Breast epithelium (tissue), 4 donors: ENCODE results near the gene ATL1. TPM values are rescaled to one million over a fixed set of nuclear protein-coding genes. Genes with fewer than 3 reads are reported as not detected.
A peak's percentile ranks its signal among the peaks of the same experiment; 100 is the strongest.

Experiments
- DNase-seq, 2 donors: peaks; one replicate each; pipeline ENCODE4 v3.0.0-alpha.2; 2019; ENCODE audit warnings: low spot score in 2 of 2
- H3K27ac ChIP-seq, 2 donors: fragments of 200-600 bp; sonication (generic) in 1 of 2; one replicate each; pipeline ENCODE4 v1.5.1; 2016 to 2019; ENCODE audit warnings: mild to moderate bottlenecking in 1 of 2
- H3K27me3 ChIP-seq, 2 donors: fragments of 200-600 bp; sonication (generic) in 1 of 2; one replicate each; pipeline versions ENCODE4 v1.5.1 to v1.6.0; 2017 to 2019; ENCODE audit warnings: control low read depth in 1 of 2, mild to moderate bottlenecking in 1 of 2
- H3K36me3 ChIP-seq: fragments of 200-600 bp; one replicate; pipeline ENCODE4 v1.5.1; 2019
- H3K4me1 ChIP-seq, 2 donors: fragments of 200-600 bp; sonication (generic); one replicate each; pipeline ENCODE4 v1.5.1; 2016 to 2019; ENCODE audit warnings: control low read depth in 1 of 2
- H3K4me3 ChIP-seq, 3 donors: fragments of 200-600 bp; sonication (generic); 1 replicate in 2 of 3; 2 replicates in 1 of 3; pipeline ENCODE4 v1.5.1; 2016 to 2019; ENCODE audit warnings: mild to moderate bottlenecking in 3 of 3, moderate library complexity in 2 of 3
- H3K9me3 ChIP-seq, 2 donors: fragments of 200-600 bp; sonication (generic) in 1 of 2; one replicate each; pipeline ENCODE4 v1.5.1; 2016 to 2019; ENCODE audit warnings: control low read depth in 1 of 2
- CTCF ChIP-seq, 3 donors: fragments of 450-650 bp; IDR thresholded peaks; one replicate each; pipeline ENCODE4 v1.5.1; 2016 to 2017; ENCODE audit warnings: antibody characterized with exemption in 3 of 3, mild to moderate bottlenecking in 3 of 3, moderate library complexity in 3 of 3
- POLR2A ChIP-seq: fragments of 450-650 bp; IDR thresholded peaks from one replicate; pipeline ENCODE4 v1.6.1; 2016; ENCODE audit warnings: antibody characterized with exemption, mild to moderate bottlenecking, moderate library complexity
- POLR2AphosphoS5 ChIP-seq, 3 donors: sonication (generic); formaldehyde crosslinking; IDR thresholded peaks; one replicate each; pipeline ENCODE4 v1.6.1; 2017; ENCODE audit warnings: antibody characterized with exemption in 3 of 3
- intact Hi-C: fragments of 100-400 bp; cut with DNase I; formaldehyde crosslinking; loops from one replicate; pipeline ENCODE4 v1.15.1; 2023; ENCODE audit warnings: low total_unique reads
- total RNA-seq, 3 donors: library from RNA; depleted of rRNA; stranded (reverse); fragments of >200 nt; gene quantifications; one replicate each; pipeline ENCODE4 v1.1.0, GENCODE V29; 2016

Gene ATL1
- total RNA-seq, 3 donors from 2014 or later, result 10.4 to 23.7 (median 22.0) TPM

- no peak for DNase-seq
- TF ChIP-seq CTCF (IDR thresholded peaks at IDR 0.05) (no peak), POLR2A (no peak), POLR2AphosphoS5 (IDR thresholded peaks at IDR 0.05) (no peak)
- intact Hi-C loops, result no loop called here
- no peaks in the 10 kb centered on the region for H3K36me3 ChIP-seq
- no peaks in the 10 kb centered on the region for H3K9me3 ChIP-seq
- peaks cover 0 to 6% of the 10 kb centered on the region in 2 donors for H3K4me1 ChIP-seq
- H3K27me3 ChIP-seq, result no peaks in the 10 kb centered on the region
- peak overlapping the region; percentile 52 to 70 for H3K27ac ChIP-seq
- H3K4me3 ChIP-seq, result no peak overlapping the region
Measured at GRCh38 chr14:50520947-50521815, 38.8 kb upstream of the ATL1 start.

GRCh38 chr14:50521912-50522341 lies 38.0 kb upstream of the ATL1 start:
- H3K9me3 ChIP-seq, result no peaks in the 10 kb centered on the region
- H3K36me3 ChIP-seq, result no peaks in the 10 kb centered on the region
- H3K27me3 ChIP-seq, result no peaks in the 10 kb centered on the region
- intact Hi-C loops, result no loop called here
- peak overlapping the region; percentile 52 to 70 for H3K27ac ChIP-seq
- no peak for DNase-seq
- H3K4me3 ChIP-seq, result no peak overlapping the region
- TF ChIP-seq CTCF (IDR thresholded peaks at IDR 0.05) (no peak), POLR2A (no peak)
- H3K4me1 ChIP-seq, result peaks cover 0 to 6% of the 10 kb centered on the region in 2 donors

- intact Hi-C loops, result no loop called here
- no peaks in the 10 kb centered on the region for H3K27me3 ChIP-seq
- TF ChIP-seq CTCF (IDR thresholded peaks at IDR 0.05), result no peak
- no peak for TF ChIP-seq POLR2A
- no peak overlapping the region for H3K27ac ChIP-seq
- no peak overlapping the region for H3K4me3 ChIP-seq
- DNase-seq, result no peak
- no peaks in the 10 kb centered on the region for H3K36me3 ChIP-seq
- H3K4me1 ChIP-seq, result peaks cover 0 to 6% of the 10 kb centered on the region in 2 donors
- H3K9me3 ChIP-seq, result no peaks in the 10 kb centered on the region
Measured at GRCh38 chr14:50523271-50524041, 36.5 kb upstream of the ATL1 start.

- Histone ChIP-seq H3K36me3 (no peaks in the 10 kb centered on the region), H3K4me3 (no peak overlapping the region), H3K27me3 (no peaks in the 10 kb centered on the region), H3K4me1 (peaks cover 0 to 10% of the 10 kb centered on the region in 2 donors), H3K9me3 (no peaks in the 10 kb centered on the region), H3K27ac (no peak overlapping the region)
- no peak for TF ChIP-seq POLR2AphosphoS5 (IDR thresholded peaks at IDR 0.05)
- no peak for TF ChIP-seq CTCF (IDR thresholded peaks at IDR 0.05)
- no peak for TF ChIP-seq POLR2A
- intact Hi-C loops, result no loop called here
- DNase-seq, result no peak
Measured at GRCh38 chr14:50524060-50524459, 35.9 kb upstream of the ATL1 start.
